HEK293 (cell line): ENCODE results near the gene PEX26.

Source experiments
- ZNF558 ChIP-seq: fragments of 450-650 bp; formaldehyde crosslinking; IDR thresholded peaks from 2 replicates; pipeline ENCODE4 v1.5.1; 2016; ENCODE audit warnings: missing biosample characterization, missing genetic modification characterization
- TF ChIP-seq, protein P1 (sequence below): fragments of 450-650 bp; formaldehyde crosslinking; IDR thresholded peaks from 2 replicates; pipeline ENCODE4 v1.5.1; 2016; ENCODE audit warnings: missing biosample characterization, missing genetic modification characterization

DNA sequence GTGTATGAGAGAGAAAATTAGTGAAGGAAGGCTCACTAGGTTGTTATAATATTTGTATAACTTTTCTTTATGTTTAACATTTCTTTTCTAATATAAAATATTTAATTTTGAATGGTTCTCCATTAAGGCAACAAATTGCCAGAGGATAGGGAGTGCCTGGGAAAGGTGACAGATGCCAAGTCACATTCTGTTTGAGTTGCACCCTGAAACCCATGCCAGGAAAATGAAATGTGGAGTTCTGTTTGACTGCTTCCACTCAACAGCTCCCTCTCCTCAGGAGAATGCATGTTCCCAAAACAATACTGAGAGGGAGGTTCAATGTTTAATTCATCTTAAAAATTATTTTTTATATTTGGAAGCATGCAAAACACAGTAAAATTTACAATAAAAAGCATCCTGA lies 66.3 kb downstream of the PEX26 start:
- TF ChIP-seq, protein P1, sequence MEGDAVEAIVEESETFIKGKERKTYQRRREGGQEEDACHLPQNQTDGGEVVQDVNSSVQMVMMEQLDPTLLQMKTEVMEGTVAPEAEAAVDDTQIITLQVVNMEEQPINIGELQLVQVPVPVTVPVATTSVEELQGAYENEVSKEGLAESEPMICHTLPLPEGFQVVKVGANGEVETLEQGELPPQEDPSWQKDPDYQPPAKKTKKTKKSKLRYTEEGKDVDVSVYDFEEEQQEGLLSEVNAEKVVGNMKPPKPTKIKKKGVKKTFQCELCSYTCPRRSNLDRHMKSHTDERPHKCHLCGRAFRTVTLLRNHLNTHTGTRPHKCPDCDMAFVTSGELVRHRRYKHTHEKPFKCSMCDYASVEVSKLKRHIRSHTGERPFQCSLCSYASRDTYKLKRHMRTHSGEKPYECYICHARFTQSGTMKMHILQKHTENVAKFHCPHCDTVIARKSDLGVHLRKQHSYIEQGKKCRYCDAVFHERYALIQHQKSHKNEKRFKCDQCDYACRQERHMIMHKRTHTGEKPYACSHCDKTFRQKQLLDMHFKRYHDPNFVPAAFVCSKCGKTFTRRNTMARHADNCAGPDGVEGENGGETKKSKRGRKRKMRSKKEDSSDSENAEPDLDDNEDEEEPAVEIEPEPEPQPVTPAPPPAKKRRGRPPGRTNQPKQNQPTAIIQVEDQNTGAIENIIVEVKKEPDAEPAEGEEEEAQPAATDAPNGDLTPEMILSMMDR (tag by site-specific recombination): no peak
- no peak for TF ChIP-seq ZNF558 (tag by site-specific recombination)
